ENCODE data around the gene PCBP3. TPM values are rescaled to one million over a fixed set of nuclear protein-coding genes. Genes with fewer than 3 reads are reported as not detected.

Gene PCBP3
- total and polyA plus RNA-seq, 2 of the 13 experiments (the other 11 are each of a cell fraction or from before 2014, with no cell fraction given) = not detected

DNA sequence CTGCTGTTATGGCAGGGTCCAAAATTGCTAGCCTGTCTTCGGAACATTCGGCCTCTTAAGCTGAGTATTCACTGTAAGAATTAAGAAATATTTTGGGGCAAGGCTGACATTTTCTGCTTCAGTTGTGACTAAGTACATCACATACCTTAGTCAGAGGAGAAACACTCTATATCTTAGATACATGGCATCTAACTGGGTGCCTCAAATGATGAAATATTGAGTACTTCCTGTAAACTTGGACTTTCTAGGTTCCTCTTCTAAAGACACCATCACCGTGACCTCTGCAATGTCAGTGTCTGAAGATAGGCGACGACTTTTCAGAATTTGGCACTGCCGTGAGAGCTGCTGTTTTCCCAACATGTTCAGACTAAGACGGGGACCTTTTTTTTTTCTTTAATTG lies 65.6 kb downstream of the PCBP3 start:
- no peaks in the 10 kb centered on the region for H4K20me1 ChIP-seq (ENCODE audit: insufficient read depth, low read length)
- H3K4me3 ChIP-seq (replicated peaks in 1 of 3; ENCODE audit: insufficient read depth in 1 of 3, low read depth in 2 of 3, low read length in 3 of 3) = no peak overlapping the region
- ChIA-PET POLR2A (no interaction called here), CTCF (ENCODE audit: low intra/inter-chr PET ratio, low total read pairs) (no interaction called here)
- H3K4me2 ChIP-seq (ENCODE audit: low read depth, low read length) = no peak overlapping the region
- DNase-seq (ENCODE audit: low spot score) (no peak), FAIRE-seq (no peak), ATAC-seq (no peak)
- no peak overlapping the region for H2AFZ ChIP-seq (ENCODE audit: low read length)
- in situ Hi-C loops (cut with HindIII; ENCODE audit: extremely low pct_ligation_motif_present, low pct_unique_long_range_greater_than_20kb) = no loop called here
- H3K27ac ChIP-seq (ENCODE audit: extremely low read length, insufficient read depth, low read length) = no peak overlapping the region
- H3K79me2 ChIP-seq (ENCODE audit: insufficient read depth, low read length) = no peaks in the 10 kb centered on the region
- no TSS peak for BruUV-seq (replicated peaks)
- intact Hi-C loops (cut with micrococcal nuclease; ENCODE audit: unreplicated experiment) = no loop called here
- no peak overlapping the region for H3K9ac ChIP-seq (ENCODE audit: insufficient read depth, low read depth, low read length)
- H3K4me1 ChIP-seq (ENCODE audit: insufficient read depth, low read length) = no peaks in the 10 kb centered on the region
- no peaks in the 10 kb centered on the region for H3K9me3 ChIP-seq (ENCODE audit: low read length)
- H3K27me3 ChIP-seq (ENCODE audit: control insufficient read depth in 1 of 2, insufficient read depth in 2 of 2, low read length in 2 of 2) = peaks cover 6 to 34% of the 10 kb centered on the region in 2 experiments; a peak in 4 of 5 replicates
- TF ChIP-seq ZNF230 (CRISPR knock-in tag; IDR thresholded peaks at IDR 0.05) (no peak), ZBTB2 (CRISPR knock-in tag; IDR thresholded peaks at IDR 0.05; ENCODE audit: low read depth) (no peak), ZNF446 (CRISPR knock-in tag; IDR thresholded peaks at IDR 0.05) (no peak), MXI1 (IDR thresholded peaks at IDR 0.05; ENCODE audit: borderline replicate concordance, low read depth, low read length) (no peak), TFDP1 (CRISPR knock-in tag; IDR thresholded peaks at IDR 0.05; ENCODE audit: borderline replicate concordance) (no peak), NFE2L2 (IDR thresholded peaks at IDR 0.05; ENCODE audit: low read length) (no peak), MEIS1 (CRISPR knock-in tag; IDR thresholded peaks at IDR 0.05; ENCODE audit: borderline replicate concordance) (no peak), ZNF451 (CRISPR knock-in tag; IDR thresholded peaks at IDR 0.05) (no peak), PHF5A (CRISPR knock-in tag; IDR thresholded peaks at IDR 0.05; ENCODE audit: low read depth, unreplicated experiment) (no peak)
- H3K36me3 ChIP-seq (replicated peaks in 1 of 2; ENCODE audit: control insufficient read depth in 1 of 2, insufficient read depth in 2 of 2, low read length in 2 of 2) = no peaks in the 10 kb centered on the region
- WGBS (ENCODE audit: low lambda C conversion rate) = 35% methylated on average over 7 of the region's 7 CpGs

Measured in HepG2 (cell line).